GM19395 (cell line): ENCODE results near the gene CCR9.
A peak's percentile ranks its signal among the peaks of the same experiment; 100 is the strongest.

Experiments used
- ATAC-seq: cut with Tn5 transposase; IDR thresholded peaks from one replicate; pipeline ENCODE4 v1.9.1; 2021; ENCODE audit warnings: mild to moderate bottlenecking, moderate library complexity; ENCODE audit not compliant: unreplicated experiment

The CCR9 gene

DNA sequence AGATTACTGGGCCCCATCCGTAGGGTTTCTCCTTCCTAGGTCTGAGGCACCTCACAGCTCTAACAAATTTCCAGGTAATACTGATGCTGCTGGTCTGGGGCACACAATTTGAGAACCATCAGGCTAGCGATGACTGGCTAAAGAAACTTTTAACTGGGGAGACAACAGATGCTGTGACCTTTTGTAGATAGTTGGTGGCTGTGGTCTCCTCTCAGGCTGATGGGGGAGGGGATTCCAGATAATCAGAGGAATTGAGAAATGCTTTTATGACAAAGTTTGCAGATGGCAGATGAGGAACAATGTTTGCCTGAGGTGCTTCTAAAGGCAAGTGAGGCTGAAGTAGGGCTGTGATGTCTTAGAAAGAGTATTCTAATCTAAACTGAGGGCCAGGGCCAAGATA, 13.8 kb upstream of the CCR9 start:
- ATAC-seq = no peak

- no peak for ATAC-seq
Observed at GRCh38 chr3:45873036-45873435, 13.3 kb upstream of the CCR9 start.

DNA sequence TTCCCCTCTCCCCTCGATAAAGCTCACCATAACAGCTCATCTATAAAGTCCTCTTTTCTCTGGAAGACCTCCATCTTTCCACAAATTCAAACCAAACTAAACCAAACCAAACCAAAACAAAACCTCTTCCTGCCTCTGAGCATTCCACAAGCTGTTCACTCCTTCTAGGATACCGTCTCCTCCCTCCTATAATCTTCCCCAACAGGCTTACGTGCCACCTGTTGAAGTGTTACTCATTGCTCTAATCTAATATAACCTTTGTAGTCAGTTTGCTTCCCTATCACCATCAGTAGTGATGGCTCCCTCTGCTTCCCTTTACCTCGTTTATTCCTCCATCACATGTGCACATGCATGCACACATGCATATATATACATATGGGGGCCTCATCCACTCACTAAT, 12.7 kb upstream of the CCR9 start:
- ATAC-seq = no peak

DNA sequence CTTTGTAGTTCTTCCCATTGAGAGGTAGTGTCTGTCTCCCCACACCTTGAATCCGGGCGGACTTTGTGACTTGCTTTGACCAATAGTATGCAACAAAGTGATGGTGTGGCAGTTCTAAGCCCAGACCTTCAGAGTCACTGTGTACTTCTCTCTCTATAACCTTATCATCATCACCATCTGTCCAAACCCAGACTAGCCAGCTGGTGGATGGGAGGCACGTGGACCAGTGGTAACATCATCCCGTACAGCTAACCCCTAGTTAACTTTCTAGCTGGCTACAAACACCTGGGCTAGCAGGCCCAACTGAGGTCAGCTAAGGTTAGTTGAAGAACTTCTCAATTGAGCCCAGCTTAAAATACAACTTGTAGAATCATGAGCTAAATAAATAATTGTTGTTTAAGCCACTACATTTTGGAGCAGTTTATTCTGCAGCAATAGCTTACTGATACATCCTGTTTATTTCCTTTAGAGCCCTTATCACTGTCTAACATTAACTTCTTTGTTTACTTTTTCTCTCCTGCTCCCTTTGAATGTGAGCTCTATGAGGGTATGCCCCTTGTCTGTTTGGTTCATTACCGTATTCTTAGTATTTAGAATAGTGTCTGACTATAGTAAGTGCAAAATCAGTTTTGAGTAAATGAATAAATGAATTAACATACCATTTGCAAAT, 11.5 kb upstream of the CCR9 start:
- no peak for ATAC-seq

DNA sequence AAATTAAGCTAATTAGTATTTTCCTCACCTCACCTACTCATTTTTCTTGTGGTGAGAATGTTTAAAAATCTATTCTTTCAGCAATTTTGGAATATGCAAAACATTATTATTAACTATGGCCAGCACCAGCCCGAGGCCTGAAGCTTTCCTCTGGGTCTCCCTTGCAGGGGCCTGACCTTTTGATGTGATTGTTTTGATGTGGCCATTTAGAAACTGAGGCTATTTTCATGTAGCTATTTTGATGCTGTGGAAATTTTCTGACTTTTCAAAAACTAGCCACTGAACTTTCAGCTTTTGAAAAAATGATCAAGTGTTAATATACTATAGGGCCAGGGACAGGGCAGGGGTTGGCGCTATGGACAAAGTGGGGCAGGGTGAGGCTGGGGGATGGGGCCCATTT, 8.2 kb upstream of the CCR9 start:
- ATAC-seq = no peak

- no peak for ATAC-seq
Observed at GRCh38 chr3:45880725-45881077, 5.6 kb upstream of the CCR9 start.

DNA sequence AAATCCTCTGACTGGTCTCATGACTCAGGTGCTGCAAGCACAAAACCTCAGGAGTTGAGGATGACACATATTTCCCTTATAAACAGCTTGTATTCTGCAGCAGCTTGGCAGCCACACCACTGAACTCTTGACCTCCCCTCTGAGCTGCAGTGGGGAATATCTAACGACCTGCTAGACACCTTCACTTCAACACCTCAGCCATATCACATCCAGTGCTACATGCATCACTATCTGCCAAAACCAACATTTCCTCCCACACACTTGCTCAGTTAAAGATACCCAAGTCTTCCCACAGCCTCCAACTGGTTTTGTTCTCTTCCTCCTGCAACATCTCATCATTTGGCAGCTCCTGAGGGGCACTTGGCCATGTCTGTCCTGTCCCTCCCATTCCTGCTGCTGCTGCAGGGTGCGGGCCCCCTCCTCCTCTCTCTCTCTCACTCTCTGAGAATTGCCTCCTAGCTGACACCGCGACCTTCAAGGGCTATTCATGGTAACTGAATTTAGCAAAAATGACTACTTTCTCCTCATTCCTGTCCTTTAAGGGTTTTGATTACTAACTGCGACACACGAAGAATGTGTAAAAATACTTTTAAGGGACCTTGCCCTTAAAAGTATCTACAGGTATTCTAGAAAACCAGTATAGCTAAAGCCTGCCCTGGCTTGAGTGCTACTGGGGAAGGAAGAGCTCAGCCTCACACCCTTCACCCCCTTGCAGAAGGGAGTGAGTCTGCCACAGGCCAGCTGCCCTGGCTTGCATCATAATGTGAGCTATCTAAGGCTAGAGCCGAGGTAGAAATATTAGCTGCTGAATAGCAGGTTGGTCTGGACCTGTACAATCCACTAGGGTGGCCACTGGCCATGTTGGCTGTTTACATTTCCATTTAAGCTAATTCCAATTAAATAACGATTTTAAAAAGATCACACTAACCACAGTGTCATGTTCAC, 5.0 kb upstream of the CCR9 start:
- no peak for ATAC-seq

DNA sequence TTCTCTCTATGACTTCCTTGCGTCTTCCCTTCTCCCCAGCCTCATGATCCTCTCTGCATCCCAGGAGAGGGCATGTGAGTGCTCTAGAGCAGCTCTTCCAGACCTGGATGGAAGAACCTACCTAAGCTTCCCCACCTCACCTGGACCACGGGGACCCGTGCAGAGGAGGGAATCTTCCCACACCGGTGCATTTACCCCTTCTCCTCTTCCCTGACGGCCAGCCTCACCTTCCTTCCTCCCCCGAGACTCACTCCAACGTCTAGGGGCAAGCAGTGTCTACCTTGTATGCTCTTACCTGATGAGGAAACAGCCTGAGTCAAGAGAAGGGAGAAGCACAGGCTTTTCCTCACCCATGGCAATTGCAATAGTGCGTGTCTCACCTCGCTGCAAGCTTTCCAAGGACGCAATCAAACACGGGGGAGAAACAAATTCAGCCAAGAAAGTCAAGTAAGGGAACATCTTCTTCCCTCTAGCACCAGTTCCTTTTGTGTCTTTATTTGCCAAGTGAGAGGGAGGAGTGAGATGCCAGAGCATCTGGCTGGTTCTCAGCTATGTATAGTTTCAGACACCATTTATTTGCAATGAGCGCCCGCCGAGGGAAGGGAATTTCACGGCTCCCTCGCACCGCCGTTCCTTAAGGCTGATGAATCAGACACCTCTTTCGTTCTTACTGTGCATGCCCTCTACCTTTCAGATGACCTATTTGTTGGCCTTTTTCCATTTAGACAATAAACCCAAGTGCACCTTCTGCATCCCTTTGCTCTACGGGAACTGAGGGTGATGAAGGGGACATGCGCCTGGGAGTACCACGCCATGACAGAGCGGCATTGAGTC, 1.8 kb upstream of the CCR9 start:
- no peak for ATAC-seq

- ATAC-seq = no peak
Observed at GRCh38 chr3:45887285-45887684, 942 bp downstream of the CCR9 start.

- ATAC-seq = no peak
Observed at GRCh38 chr3:45887759-45888511, 1.6 kb downstream of the CCR9 start.

- ATAC-seq = no peak
Observed at GRCh38 chr3:45889337-45889736, 3.0 kb downstream of the CCR9 start.

DNA sequence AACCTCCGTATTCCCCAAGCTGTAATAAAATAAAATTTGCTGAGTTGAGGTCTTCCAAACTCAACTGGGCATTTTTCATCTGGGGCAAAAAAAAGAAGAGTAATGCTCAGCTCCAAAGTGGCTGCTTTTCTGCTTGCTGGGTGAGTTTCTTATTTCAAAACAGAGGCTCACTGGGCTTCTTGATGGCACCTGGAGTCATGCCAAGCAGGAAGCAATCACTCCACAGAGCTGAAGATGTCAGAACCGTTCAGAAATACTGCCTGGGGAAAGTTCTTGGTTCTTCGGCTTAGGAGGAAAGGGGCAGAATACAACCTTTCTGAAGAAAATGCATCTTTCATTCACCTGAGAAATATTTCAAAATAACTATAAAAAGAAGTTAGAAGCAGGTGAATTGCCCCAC, 4.1 kb downstream of the CCR9 start:
- ATAC-seq = no peak

DNA sequence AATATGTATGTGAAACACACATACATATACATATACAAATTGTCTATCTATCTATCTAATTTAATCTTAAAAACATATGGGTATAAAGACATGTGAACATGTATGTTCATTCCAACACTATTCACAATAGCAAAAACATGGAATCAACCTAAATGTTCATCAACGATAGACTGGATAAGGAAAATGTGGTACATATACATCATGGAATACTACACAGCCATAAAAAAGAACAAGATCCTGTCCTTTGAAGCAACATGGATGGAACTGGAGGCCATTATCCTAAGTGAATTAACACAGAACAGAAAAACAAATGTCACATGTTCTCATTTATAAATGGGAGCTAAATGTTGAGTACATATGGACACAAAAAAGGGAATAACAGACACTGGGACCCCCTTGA, 5.8 kb downstream of the CCR9 start:
- ATAC-seq = no peak

GRCh38 chr3:45894015-45894414, 7.7 kb downstream of the CCR9 start:
- no peak for ATAC-seq

DNA sequence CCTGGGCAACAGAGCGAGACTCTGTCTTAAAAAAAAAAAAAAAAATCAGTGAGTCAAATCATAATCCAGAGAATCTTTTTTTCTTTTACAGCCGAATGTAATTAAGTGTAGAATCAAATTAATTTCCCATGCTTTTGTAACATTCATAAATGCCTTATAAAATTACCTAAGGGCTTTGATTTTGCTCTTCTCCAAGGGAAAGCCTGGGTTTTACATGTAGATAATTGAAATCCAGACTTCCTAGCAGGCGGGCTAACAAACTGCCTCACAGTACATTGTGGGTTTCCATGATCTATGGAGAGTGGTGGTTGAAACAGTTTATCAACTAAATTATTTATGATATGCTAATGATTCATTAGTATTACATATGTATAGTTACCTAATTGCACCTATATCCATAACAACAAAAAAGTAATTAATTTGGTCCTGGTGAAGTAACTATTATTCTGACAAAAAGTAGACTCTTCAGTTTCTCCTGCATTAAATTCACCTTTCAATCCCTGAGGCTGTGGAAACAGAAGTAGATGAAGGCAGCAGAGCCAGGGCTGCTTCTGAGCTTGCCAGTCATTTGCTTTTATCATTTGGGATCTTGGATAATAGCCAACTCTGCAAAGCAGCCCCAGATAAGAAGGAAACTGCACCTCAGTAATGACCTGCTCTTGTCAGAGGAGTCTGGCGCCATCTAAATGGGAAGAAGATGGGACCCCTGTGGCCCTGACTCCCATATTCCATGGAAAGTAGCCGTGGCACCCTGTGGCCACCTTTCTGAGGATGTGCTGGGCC, 9.5 kb downstream of the CCR9 start:
- no peak for ATAC-seq

DNA sequence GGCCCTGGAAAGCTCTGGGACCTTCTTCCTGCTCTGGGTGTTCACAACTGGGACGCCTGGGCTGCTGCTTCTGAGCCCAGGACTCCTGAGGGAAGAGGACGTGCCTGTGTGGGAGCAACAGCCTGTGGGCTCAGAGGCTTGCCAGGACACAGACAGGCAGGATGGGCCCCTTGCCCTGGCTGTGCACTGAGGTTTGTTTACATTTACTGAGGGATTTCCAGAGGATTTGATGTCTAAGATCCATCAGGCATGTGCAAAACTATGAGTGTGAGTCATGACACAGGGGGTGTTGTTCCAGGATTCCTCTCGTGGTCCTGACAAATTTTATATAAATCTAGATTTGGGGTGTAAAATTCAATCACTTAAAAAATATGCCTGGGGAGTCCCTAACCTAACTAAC, 10.6 kb downstream of the CCR9 start:
- ATAC-seq = no peak

DNA sequence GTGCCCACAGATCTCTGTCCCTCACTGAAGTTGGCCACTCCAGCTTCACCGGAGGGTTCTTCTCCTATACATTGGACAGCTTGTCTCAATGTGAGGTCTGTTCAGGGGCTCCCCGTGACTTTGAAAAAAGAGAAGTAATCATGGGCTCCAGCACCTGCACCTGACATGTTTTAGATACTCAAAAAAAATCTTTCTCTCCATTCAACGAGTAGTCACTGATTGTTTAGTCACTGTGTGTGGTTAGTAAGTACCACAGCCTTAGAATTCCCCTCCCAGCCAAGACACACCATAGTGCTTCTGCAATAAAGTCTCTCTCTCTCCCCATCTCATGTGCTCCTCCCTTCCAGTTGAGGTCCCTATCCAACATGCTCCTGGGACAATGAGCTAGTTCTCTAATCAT, 18.6 kb downstream of the CCR9 start:
- ATAC-seq = peak; percentile 57

- no peak for ATAC-seq
Observed at GRCh38 chr3:45905755-45906154, 19.4 kb downstream of the CCR9 start.

GRCh38 chr3:45906681-45907407, 20.5 kb downstream of the CCR9 start:
- ATAC-seq = no peak
